Stromal cell of bone marrow (primary cell): ENCODE data around the gene MLX.

Source experiments
- DNase-seq: peaks from one replicate; pipeline ENCODE4 v3.0.0-alpha.2; 2012; ENCODE audit warnings: low read depth

Gene MLX

GRCh38 chr17:42566883-42567573 lies at the start of gene MLX:
TSS of gene MLX (plus strand) at chr17:42567100. CDS start at chr17:42567125, 25 bp downstream.
- DNase-seq: peak; percentile 76

- DNase-seq: peak; percentile 84
These were observed 49.4 kb upstream of the MLX start for GRCh38 chr17:42517516-42517915.

DNA sequence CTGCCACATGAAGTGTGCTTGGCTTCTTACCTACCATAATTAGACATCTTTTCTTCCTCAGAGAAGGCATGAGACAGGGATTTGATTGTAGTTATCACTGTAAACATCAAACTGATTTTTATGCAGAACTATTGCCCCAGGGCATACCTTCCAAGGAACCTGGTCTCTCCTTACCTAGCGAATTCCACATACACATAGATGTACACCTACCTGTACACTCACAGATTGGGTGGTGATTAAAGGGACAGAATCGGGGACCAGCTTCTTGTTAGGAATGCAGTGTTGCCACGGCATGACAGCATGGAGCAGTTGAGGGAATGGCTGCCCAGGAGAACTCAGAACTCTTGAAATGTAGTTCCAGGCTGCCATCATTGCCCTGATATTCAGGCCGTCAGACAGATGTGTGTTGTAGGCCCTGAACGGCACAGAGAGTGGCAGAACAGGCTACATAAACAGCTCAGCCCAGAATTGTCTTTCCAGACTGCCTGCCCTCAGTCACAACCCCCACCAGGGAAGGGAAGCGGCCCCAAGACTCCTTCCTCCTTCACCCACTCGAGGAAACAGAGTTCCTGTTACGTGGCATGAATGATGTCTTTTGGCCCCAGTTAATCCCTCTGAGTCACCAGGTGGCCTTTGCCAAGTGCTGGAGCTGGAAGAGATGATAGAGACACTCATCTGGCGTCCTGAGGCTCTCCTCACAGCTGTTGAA lies 48.7 kb upstream of the MLX start:
- DNase-seq: peak; percentile 97

GRCh38 chr17:42518755-42519545 lies 48.0 kb upstream of the MLX start:
- DNase-seq: no peak

GRCh38 chr17:42519546-42520491 lies 47.1 kb upstream of the MLX start:
- peak; percentile 100 for DNase-seq

- no peak for DNase-seq
These were observed 46.4 kb upstream of the MLX start for GRCh38 chr17:42520540-42520951.

DNA sequence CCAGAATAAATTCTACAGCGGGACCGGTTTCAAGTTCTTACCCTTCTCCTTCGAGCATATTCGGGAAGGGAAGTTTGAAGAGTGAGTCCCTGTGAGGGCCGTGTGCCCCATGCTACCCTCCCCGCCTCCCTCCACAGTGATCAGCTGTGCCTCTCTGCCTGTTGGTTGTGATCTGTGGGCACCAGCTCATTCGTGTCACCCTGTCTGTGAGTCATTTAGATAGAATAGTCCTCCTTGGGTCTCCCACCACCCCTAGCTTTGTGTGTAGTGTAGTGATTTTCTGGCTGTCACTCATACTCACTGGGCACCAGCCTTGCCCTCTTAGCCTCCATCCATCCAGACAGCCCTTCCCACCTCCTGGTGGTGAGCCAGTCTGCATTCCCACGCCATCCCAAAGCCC lies 45.9 kb upstream of the MLX start:
- no peak for DNase-seq

- no peak for DNase-seq
These were observed 45.1 kb upstream of the MLX start for GRCh38 chr17:42521666-42522262.

DNA sequence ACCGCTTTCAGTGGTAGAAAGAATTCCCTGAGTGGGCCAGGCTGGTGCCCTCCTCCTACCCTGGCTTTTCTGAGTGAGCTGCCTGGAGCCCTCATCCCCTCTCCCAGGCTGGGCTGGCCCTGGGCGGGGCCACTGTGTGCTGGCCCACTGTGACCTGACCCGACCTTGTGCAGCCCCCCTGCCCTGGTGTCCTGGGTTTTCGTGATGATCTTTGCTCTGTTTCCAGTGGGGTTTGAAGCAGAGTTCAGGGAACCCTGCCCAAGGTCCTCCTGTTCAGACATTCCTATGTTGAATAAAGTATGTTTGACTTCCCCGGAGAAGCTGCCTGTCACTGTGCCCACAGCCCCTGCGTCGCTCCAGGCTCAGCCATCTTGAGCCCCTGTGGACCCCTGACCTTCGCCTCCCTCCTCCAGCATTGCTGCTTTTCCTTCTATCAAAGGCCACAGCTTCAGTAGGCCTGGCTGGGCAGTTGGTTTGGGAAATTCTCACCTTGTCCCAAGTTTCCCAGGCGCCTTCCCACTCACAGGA lies 44.6 kb upstream of the MLX start:
- DNase-seq: no peak

- no peak for DNase-seq
These were observed 44.1 kb upstream of the MLX start for GRCh38 chr17:42522798-42523278.

- no peak for DNase-seq
These were observed 41.7 kb upstream of the MLX start for GRCh38 chr17:42525221-42525620.

- DNase-seq: no peak
These were observed 40.9 kb upstream of the MLX start for GRCh38 chr17:42526031-42526444.

- DNase-seq: no peak
These were observed 39.0 kb upstream of the MLX start for GRCh38 chr17:42527932-42528331.

GRCh38 chr17:42529061-42529460 lies 37.8 kb upstream of the MLX start:
- no peak for DNase-seq

GRCh38 chr17:42530952-42531454 lies 35.9 kb upstream of the MLX start:
- DNase-seq: no peak

DNA sequence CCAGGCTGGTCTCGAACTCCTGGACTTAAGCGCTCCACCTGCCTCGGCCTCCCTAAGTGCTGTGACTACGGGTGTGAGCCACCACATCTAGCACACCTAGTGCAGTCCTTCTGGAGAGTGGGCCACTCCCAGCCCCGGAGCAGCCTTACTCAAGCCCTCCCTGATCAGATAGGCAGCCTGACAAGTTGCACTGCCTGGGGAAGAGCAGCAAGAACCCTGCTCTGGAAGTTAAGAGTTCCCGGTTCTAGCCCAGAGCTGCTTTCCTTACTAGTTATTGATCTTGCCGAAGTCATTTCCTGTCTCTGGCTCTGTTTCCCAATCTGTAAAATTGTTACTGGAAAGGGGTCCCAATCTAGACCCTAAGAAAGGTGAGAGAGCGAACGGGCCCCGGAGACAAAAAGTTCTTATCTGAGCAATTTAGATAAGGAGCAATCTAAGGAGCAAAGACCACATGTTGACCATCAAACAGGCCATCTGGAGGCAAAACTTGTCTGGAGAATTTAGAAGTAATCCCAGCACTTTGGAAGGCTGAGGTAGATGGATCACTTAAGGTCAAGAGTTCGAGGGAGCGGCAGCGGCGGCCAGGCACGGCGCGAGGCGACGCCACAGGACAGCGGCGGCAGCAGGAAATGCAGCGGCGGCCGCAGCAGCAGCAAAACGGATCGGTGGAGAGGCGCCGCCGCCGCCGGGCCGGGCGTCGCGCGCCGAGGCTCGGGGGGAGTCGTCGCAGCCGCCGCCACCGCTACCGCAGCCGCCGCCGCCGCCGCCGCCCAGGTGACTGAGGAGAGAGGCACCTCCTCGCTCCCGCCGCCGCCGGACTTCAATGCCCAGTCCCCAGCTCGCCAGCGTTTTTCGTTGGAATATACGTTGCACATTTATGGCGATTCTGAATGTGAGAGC lies 35.2 kb upstream of the MLX start:
- no peak for DNase-seq

DNA sequence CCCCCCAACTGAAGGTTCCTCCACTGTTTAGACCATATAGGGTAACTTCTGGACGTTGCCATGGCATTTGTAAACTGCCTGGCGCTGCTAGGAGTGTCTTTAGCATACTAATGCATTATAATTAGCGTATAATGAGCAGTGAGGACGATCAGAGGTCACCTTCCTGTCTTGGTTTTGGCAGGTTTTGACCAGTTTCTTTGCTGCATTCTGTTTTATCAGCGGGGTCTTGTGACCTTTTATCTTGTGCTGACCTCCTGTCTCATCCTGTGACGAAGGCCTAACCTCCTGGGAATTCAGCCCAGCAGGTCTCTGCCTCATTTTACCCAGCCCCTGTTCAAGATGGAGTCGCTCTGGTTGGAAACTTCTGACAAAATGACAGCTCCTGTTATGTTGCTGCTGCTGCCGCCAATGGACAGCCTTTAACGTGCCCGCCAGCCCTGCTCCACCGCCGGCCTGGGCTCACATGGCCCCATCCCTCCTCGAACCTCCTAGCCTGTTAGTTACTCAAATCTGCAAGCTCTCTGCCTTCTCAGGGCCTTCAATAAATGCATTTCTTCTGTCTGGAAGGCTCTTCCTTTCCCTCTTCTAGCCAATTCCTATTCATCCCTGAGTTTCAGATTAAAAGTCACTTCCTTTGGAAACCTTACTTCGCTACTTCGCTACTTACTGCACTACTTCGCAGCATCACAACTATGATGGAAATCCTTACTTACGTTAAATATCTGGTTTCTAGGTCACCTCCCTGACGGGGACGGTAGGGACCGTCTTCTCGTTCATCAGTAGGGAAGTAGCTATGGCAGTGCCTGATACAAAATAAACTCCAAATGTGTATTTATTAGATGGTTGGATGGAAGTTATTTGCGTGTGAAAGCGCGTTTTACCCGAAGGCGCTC lies 31.5 kb upstream of the MLX start:
- DNase-seq: no peak

DNA sequence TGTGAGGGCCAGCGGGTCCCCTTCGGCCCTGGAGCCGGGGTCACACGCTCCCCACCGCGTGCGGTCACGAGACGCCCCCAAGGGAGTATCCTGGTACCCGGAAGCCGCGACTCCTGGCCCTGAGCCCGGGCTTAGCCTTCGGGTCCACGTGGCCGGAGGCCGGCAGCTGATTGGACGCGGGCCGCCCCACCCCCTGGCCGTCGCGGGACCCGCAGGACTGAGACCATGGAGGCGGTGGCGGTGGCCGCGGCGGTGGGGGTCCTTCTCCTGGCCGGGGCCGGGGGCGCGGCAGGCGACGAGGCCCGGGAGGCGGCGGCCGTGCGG lies 30.9 kb upstream of the MLX start, which contains the start of gene NAGLU:
NAGLU (plus strand) TSS at position 194 of the 324 bp plus-strand sequence; CDS start at position 226, 32 bp downstream.
- peak; percentile 76 for DNase-seq
